WTC11 (cell line): ENCODE measurements around the gene CNMD. TPM values are rescaled to one million over a fixed set of nuclear protein-coding genes. Genes with fewer than 3 reads are reported as not detected.

Experiments used
- ATAC-seq: fragments of 200-7000 bp; cut with Tn5 transposase; 2 replicates; pipeline ENCODE4 v1.10.0; 2021; ENCODE audit warnings: mild to moderate bottlenecking, moderate library complexity
- CTCF ChIA-PET: fragments of 300-600 bp; sonication (Branson Sonifier 250); formaldehyde crosslinking; loops from one replicate; lab custom pipeline; 2021; ENCODE audit warnings: antibody characterized with exemption; lab: Charles Lee
- POLR2A ChIA-PET: fragments of 350-600 bp; sonication (Branson Sonifier 250); formaldehyde crosslinking; loops from one replicate; lab custom pipeline; 2021; ENCODE audit warnings: antibody characterized with exemption; lab: Charles Lee
- DNase-seq: peaks from one replicate; pipeline ENCODE4 v3.0.0; 2021; ENCODE audit warnings: low spot score
- H3K27ac Mint-ChIP-seq: 2 replicates; pipeline ENCODE4 v1.8.0; 2021; ENCODE audit warnings: mixed read lengths
- H3K27me3 Mint-ChIP-seq: 2 replicates; pipeline ENCODE4 v1.8.0; 2021; ENCODE audit warnings: low read depth, mild to moderate bottlenecking, moderate library complexity, mixed read lengths
- H3K36me3 Mint-ChIP-seq: 2 replicates; pipeline ENCODE4 v1.8.0; 2021; ENCODE audit warnings: mixed read lengths
- H3K4me1 Mint-ChIP-seq: 2 replicates; pipeline ENCODE4 v1.8.0; 2022; ENCODE audit warnings: mixed read lengths
- H3K4me3 Mint-ChIP-seq: 2 replicates; pipeline ENCODE4 v1.8.0; 2021; ENCODE audit warnings: mild to moderate bottlenecking, moderate library complexity, mixed read lengths
- H3K9me3 Mint-ChIP-seq: 2 replicates; pipeline ENCODE4 v1.8.0; 2021; ENCODE audit warnings: mixed read lengths
- CREB1 ChIP-seq: sonication (generic); formaldehyde crosslinking; IDR thresholded peaks from 2 replicates; pipeline ENCODE4 v1.8.0; 2023; ENCODE audit warnings: mild to moderate bottlenecking, missing genetic modification reagents
- ELF4 ChIP-seq: sonication (generic); formaldehyde crosslinking; IDR thresholded peaks from 2 replicates; pipeline ENCODE4 v1.8.1; 2022; ENCODE audit warnings: low read depth, mild to moderate bottlenecking, moderate library complexity, missing genetic modification reagents
- FOXK1 ChIP-seq: sonication (generic); formaldehyde crosslinking; IDR thresholded peaks from 2 replicates; pipeline ENCODE4 v1.8.0; 2022; ENCODE audit warnings: mild to moderate bottlenecking, moderate library complexity, missing genetic modification reagents
- GTF2I ChIP-seq: fragments of 250-450 bp; sonication (Bioruptor Pico); conservative IDR thresholded peaks from 2 replicates; pipeline ENCODE4 v1.4.0; 2021; ENCODE audit warnings: mild to moderate bottlenecking
- JAZF1 ChIP-seq: fragments of 250-450 bp; sonication (Bioruptor Pico); IDR thresholded peaks from 2 replicates; pipeline ENCODE4 v1.9.0; 2021; ENCODE audit warnings: moderate library complexity, mild to moderate bottlenecking, inconsistent platforms
- KAT7 ChIP-seq: sonication (generic); formaldehyde crosslinking; IDR thresholded peaks from 2 replicates; pipeline ENCODE4 v1.8.1; 2023; ENCODE audit warnings: missing genetic modification reagents, mild to moderate bottlenecking, borderline replicate concordance
- MYBL2 ChIP-seq: sonication (generic); formaldehyde crosslinking; IDR thresholded peaks from 2 replicates; pipeline ENCODE4 v1.8.1; 2023; ENCODE audit warnings: mild to moderate bottlenecking, moderate library complexity, missing genetic modification reagents
- NFE2L1 ChIP-seq: sonication (generic); formaldehyde crosslinking; IDR thresholded peaks from 2 replicates; pipeline ENCODE4 v1.8.1; 2023; ENCODE audit warnings: missing genetic modification reagents
- NR3C1 ChIP-seq: sonication (generic); formaldehyde crosslinking; conservative IDR thresholded peaks from 2 replicates; pipeline ENCODE4 v1.8.1; 2023; ENCODE audit warnings: low read depth, mild to moderate bottlenecking, missing genetic modification reagents
- TEAD4 ChIP-seq: sonication (generic); formaldehyde crosslinking; IDR thresholded peaks from 2 replicates; pipeline ENCODE4 v1.8.0; 2022; ENCODE audit warnings: mild to moderate bottlenecking, missing genetic modification reagents
- ZNF121 ChIP-seq: sonication (generic); formaldehyde crosslinking; IDR thresholded peaks from 2 replicates; pipeline ENCODE4 v1.8.0; 2023; ENCODE audit warnings: missing genetic modification reagents
- total RNA-seq: library from RNA; stranded (reverse); gene quantifications from 3 replicates; pipeline ENCODE4 v1.2.3, GENCODE V29; 2021
- TF ChIP-seq, protein P1 (sequence below): sonication (generic); formaldehyde crosslinking; IDR thresholded peaks from 2 replicates; pipeline ENCODE4 v1.8.1; 2022; ENCODE audit warnings: low read depth, mild to moderate bottlenecking, moderate library complexity, missing genetic modification reagents, borderline replicate concordance
- TF ChIP-seq, protein P2 (sequence below): sonication (generic); formaldehyde crosslinking; IDR thresholded peaks from 2 replicates; pipeline ENCODE4 v1.8.1; 2023; ENCODE audit warnings: mild to moderate bottlenecking, missing genetic modification reagents, moderate library complexity
- TF ChIP-seq, protein P3 (sequence below): fragments of 200-600 bp; IDR thresholded peaks from 2 replicates; pipeline ENCODE4 v1.8.0; 2022; ENCODE audit warnings: antibody characterized with exemption
- TF ChIP-seq, protein P4 (sequence below): sonication (generic); formaldehyde crosslinking; IDR thresholded peaks from 2 replicates; pipeline ENCODE4 v1.8.0; 2023; ENCODE audit warnings: mild to moderate bottlenecking, missing genetic modification reagents
- TF ChIP-seq, protein P5 (sequence below): sonication (generic); formaldehyde crosslinking; IDR thresholded peaks from 2 replicates; pipeline ENCODE4 v1.8.1; 2023; ENCODE audit warnings: mild to moderate bottlenecking, moderate library complexity, missing genetic modification reagents
- TF ChIP-seq, protein P6 (sequence below): sonication (generic); formaldehyde crosslinking; IDR thresholded peaks from 2 replicates; pipeline ENCODE4 v1.8.0; 2022; ENCODE audit warnings: mild to moderate bottlenecking, missing genetic modification reagents
- TF ChIP-seq, protein P7 (sequence below): fragments of 250-450 bp; sonication (Bioruptor Pico); IDR thresholded peaks from 2 replicates; pipeline ENCODE4 v1.8.0; 2021; ENCODE audit warnings: mild to moderate bottlenecking
- TF ChIP-seq, protein P8 (sequence below): sonication (generic); formaldehyde crosslinking; IDR thresholded peaks from 2 replicates; pipeline ENCODE4 v1.8.0; 2023; ENCODE audit warnings: missing genetic modification reagents

The CNMD gene
- total RNA-seq, 1 experiment from 2014 or later, result 95.1 TPM

DNA sequence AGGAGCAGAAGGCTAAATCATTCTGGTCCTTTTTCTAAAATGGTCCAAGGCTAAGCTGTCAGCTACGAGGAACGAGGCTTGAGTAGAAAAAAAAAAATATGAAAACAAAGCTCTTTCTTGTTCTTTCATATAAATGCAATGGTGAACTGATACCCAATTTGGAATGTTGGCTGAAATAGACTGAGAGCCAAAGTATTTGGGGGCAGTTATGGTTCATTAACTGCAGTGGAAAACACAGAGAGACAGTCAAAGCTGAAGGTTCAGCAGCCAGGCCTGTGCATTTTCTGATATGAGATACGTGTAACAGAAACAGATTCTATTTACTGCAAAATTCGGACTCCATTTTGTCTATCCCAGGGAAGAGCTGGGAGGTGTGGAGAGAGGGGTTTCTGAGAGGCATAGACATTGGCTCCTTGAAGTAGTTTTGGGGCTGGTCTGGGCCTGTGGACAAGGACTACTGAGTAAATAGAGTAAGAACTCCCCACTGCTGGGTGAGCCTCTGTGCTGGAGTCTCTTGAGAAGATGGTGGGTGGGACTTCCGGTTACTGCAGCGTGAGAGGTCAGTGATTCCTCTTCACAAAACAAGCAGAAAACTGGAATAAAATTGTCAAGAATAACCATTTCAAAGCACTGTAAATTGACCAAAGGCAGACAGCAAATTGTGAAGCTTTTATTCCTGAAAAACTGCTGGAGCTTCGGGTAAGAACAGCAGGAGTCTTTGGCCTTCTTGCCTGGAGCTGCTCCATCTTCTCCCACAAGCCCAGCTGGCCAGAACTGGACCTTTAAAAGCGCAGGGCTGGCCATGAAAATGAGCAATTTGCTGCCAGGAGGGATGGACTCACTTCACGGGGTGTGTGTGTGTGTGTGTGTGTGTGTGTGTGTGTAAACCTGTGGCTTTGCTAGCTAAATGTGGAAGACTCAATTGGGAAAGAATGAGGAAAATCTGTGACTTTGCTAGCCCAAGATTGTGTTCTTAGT is 43.1 kb upstream of the CNMD start:
- ATAC-seq (no peak), DNase-seq (no peak)
- TF ChIP-seq TEAD4 (no peak), JAZF1 (CRISPR knock-in tag) (no peak), ZNF121 (no peak), ELF4 (no peak), CREB1 (CRISPR knock-in tag) (no peak), NFE2L1 (CRISPR knock-in tag) (no peak), FOXK1 (CRISPR knock-in tag) (no peak), NR3C1 (CRISPR knock-in tag) (no peak), KAT7 (CRISPR knock-in tag) (no peak), GTF2I (CRISPR knock-in tag) (no peak), MYBL2 (CRISPR knock-in tag) (no peak)
- TF ChIP-seq, protein P1, sequence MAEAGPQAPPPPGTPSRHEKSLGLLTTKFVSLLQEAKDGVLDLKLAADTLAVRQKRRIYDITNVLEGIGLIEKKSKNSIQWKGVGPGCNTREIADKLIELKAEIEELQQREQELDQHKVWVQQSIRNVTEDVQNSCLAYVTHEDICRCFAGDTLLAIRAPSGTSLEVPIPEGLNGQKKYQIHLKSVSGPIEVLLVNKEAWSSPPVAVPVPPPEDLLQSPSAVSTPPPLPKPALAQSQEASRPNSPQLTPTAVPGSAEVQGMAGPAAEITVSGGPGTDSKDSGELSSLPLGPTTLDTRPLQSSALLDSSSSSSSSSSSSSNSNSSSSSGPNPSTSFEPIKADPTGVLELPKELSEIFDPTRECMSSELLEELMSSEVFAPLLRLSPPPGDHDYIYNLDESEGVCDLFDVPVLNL (CRISPR knock-in tag), result no peak
- TF ChIP-seq, protein P2, sequence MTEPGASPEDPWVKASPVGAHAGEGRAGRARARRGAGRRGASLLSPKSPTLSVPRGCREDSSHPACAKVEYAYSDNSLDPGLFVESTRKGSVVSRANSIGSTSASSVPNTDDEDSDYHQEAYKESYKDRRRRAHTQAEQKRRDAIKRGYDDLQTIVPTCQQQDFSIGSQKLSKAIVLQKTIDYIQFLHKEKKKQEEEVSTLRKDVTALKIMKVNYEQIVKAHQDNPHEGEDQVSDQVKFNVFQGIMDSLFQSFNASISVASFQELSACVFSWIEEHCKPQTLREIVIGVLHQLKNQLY (CRISPR knock-in tag), result no peak
- TF ChIP-seq, protein P3, sequence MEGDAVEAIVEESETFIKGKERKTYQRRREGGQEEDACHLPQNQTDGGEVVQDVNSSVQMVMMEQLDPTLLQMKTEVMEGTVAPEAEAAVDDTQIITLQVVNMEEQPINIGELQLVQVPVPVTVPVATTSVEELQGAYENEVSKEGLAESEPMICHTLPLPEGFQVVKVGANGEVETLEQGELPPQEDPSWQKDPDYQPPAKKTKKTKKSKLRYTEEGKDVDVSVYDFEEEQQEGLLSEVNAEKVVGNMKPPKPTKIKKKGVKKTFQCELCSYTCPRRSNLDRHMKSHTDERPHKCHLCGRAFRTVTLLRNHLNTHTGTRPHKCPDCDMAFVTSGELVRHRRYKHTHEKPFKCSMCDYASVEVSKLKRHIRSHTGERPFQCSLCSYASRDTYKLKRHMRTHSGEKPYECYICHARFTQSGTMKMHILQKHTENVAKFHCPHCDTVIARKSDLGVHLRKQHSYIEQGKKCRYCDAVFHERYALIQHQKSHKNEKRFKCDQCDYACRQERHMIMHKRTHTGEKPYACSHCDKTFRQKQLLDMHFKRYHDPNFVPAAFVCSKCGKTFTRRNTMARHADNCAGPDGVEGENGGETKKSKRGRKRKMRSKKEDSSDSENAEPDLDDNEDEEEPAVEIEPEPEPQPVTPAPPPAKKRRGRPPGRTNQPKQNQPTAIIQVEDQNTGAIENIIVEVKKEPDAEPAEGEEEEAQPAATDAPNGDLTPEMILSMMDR, result no peak
- TF ChIP-seq, protein P4, sequence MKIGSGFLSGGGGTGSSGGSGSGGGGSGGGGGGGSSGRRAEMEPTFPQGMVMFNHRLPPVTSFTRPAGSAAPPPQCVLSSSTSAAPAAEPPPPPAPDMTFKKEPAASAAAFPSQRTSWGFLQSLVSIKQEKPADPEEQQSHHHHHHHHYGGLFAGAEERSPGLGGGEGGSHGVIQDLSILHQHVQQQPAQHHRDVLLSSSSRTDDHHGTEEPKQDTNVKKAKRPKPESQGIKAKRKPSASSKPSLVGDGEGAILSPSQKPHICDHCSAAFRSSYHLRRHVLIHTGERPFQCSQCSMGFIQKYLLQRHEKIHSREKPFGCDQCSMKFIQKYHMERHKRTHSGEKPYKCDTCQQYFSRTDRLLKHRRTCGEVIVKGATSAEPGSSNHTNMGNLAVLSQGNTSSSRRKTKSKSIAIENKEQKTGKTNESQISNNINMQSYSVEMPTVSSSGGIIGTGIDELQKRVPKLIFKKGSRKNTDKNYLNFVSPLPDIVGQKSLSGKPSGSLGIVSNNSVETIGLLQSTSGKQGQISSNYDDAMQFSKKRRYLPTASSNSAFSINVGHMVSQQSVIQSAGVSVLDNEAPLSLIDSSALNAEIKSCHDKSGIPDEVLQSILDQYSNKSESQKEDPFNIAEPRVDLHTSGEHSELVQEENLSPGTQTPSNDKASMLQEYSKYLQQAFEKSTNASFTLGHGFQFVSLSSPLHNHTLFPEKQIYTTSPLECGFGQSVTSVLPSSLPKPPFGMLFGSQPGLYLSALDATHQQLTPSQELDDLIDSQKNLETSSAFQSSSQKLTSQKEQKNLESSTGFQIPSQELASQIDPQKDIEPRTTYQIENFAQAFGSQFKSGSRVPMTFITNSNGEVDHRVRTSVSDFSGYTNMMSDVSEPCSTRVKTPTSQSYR (CRISPR knock-in tag), result no peak
- TF ChIP-seq, protein P5, sequence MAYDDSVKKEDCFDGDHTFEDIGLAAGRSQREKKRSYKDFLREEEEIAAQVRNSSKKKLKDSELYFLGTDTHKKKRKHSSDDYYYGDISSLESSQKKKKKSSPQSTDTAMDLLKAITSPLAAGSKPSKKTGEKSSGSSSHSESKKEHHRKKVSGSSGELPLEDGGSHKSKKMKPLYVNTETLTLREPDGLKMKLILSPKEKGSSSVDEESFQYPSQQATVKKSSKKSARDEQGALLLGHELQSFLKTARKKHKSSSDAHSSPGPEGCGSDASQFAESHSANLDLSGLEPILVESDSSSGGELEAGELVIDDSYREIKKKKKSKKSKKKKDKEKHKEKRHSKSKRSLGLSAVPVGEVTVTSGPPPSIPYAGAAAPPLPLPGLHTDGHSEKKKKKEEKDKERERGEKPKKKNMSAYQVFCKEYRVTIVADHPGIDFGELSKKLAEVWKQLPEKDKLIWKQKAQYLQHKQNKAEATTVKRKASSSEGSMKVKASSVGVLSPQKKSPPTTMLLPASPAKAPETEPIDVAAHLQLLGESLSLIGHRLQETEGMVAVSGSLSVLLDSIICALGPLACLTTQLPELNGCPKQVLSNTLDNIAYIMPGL (CRISPR knock-in tag), result no peak
- TF ChIP-seq, protein P6, sequence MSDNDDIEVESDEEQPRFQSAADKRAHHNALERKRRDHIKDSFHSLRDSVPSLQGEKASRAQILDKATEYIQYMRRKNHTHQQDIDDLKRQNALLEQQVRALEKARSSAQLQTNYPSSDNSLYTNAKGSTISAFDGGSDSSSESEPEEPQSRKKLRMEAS (CRISPR knock-in tag), result no peak
- TF ChIP-seq, protein P7, sequence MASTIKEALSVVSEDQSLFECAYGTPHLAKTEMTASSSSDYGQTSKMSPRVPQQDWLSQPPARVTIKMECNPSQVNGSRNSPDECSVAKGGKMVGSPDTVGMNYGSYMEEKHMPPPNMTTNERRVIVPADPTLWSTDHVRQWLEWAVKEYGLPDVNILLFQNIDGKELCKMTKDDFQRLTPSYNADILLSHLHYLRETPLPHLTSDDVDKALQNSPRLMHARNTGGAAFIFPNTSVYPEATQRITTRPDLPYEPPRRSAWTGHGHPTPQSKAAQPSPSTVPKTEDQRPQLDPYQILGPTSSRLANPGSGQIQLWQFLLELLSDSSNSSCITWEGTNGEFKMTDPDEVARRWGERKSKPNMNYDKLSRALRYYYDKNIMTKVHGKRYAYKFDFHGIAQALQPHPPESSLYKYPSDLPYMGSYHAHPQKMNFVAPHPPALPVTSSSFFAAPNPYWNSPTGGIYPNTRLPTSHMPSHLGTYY (CRISPR knock-in tag), result no peak
- TF ChIP-seq, protein P8, sequence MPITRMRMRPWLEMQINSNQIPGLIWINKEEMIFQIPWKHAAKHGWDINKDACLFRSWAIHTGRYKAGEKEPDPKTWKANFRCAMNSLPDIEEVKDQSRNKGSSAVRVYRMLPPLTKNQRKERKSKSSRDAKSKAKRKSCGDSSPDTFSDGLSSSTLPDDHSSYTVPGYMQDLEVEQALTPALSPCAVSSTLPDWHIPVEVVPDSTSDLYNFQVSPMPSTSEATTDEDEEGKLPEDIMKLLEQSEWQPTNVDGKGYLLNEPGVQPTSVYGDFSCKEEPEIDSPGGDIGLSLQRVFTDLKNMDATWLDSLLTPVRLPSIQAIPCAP (CRISPR knock-in tag), result no peak
- POLR2A ChIA-PET, result no interaction called here
- Mint-ChIP-seq H3K27me3 (no peaks in the 10 kb centered on the region; the same call in 1 of the 2 replicates), H3K4me3 (no peak overlapping the region), H3K9me3 (no peaks in the 10 kb centered on the region), H3K27ac (no peak overlapping the region), H3K4me1 (peaks cover 15% of the 10 kb centered on the region), H3K36me3 (no peaks in the 10 kb centered on the region)
- CTCF ChIA-PET, result interaction anchor here (1.0 to 1.5 kb wide), 3 partner anchors 27 to 418 kb away, joined by 3 to 4 read pairs (median 4); no protein-coding TSS in a partner anchor
